Spleen (tissue), 11 donors: Measurements from ENCODE around the gene SYNDIG1. TPM values are rescaled to one million over a fixed set of nuclear protein-coding genes. Genes with fewer than 3 reads are reported as not detected.

Experiments
- DNase-seq: peaks from one replicate; pipeline ENCODE4 v3.0.0-alpha.2; 2020
- H3K27ac ChIP-seq, 8 donors: fragments of 200-600 bp; sonication (generic) in 7 of 8; 1 replicate in 4 of 8; 2 replicates in 4 of 8; pipeline versions ENCODE4 v1.5.0 to v1.8.0; 2016 to 2021; ENCODE audit warnings: inconsistent platforms in 4 of 8, mild to moderate bottlenecking in 4 of 8, moderate library complexity in 1 of 8
- H3K27me3 ChIP-seq, 7 donors: fragments of 200-600 bp; sonication (generic) in 6 of 7; replicated peaks in 1 of 7; 1 replicate in 4 of 7; 2 replicates in 3 of 7; pipeline versions ENCODE4 v1.5.0 to v1.8.0; 2016 to 2021; ENCODE audit warnings: inconsistent platforms in 3 of 7, mild to moderate bottlenecking in 1 of 7
- H3K36me3 ChIP-seq, 6 donors: fragments of 200-600 bp; sonication (generic) in 5 of 6; 1 replicate in 4 of 6; 2 replicates in 2 of 6; pipeline versions ENCODE4 v1.5.0 to v1.8.0; 2016 to 2021; ENCODE audit warnings: inconsistent platforms in 2 of 6
- H3K4me1 ChIP-seq, 6 donors: fragments of 200-600 bp; sonication (generic) in 5 of 6; 1 replicate in 3 of 6; 2 replicates in 3 of 6; pipeline versions ENCODE4 v1.5.0 to v1.8.0; 2016 to 2021; ENCODE audit warnings: inconsistent platforms in 3 of 6
- H3K4me3 ChIP-seq, 8 donors: fragments of 200-600 bp; sonication (generic) in 7 of 8; 1 replicate in 4 of 8; 2 replicates in 4 of 8; pipeline versions ENCODE4 v1.5.0 to v1.8.0; 2016 to 2021; ENCODE audit warnings: inconsistent platforms in 4 of 8, mild to moderate bottlenecking in 4 of 8, moderate library complexity in 2 of 8
- H3K9me3 ChIP-seq, 8 donors: fragments of 200-600 bp; sonication (generic) in 7 of 8; 1 replicate in 4 of 8; 2 replicates in 4 of 8; pipeline versions ENCODE4 v1.5.0 to v1.8.0; 2016 to 2021; ENCODE audit warnings: inconsistent platforms in 4 of 8
- POLR2A ChIP-seq, 3 donors: fragments of 450-650 bp; IDR thresholded peaks; one replicate each; pipeline ENCODE4 v1.5.1; 2017; ENCODE audit warnings: antibody characterized with exemption in 3 of 3, mild to moderate bottlenecking in 1 of 3
- POLR2AphosphoS5 ChIP-seq, 3 donors: sonication (generic); formaldehyde crosslinking; IDR thresholded peaks; one replicate each; pipeline ENCODE4 v1.5.1; 2017; ENCODE audit warnings: antibody characterized with exemption in 3 of 3
- WGBS, 5 donors: extraction: QIAGEN DNeasy Blood & Tissue Kit in 3 of 5; methylation state at CpG; one replicate each; pipeline versions ENCODE4 v1.1.5 to v1.1.7; 2013 to 2018; 5-methylcytosine and 5-hydroxymethylcytosine counted together
- intact Hi-C: fragments of 100-400 bp; cut with DNase I; formaldehyde crosslinking; loops from one replicate; pipeline ENCODE4 v1.15.0; 2023; ENCODE audit warnings: low total_unique reads
- polyA plus RNA-seq, 3 donors: library from polyadenylated mRNA; stranded (reverse); fragments of 200-250 nt; gene quantifications; one replicate each; pipeline ENCODE4 v1.2.1, GENCODE V29; 2013
- total RNA-seq, 7 donors: library from RNA; depleted of rRNA in 3 of 7; stranded (reverse); fragments of >200 nt in 3 of 7; fragmentation: NEBNext Ultra II Directional in 4 of 7; extraction: Animal tissue kit (Norgen Biotek cat#: 25700) in 4 of 7; gene quantifications; one replicate each; pipeline versions ENCODE4 v1.1.0 to v1.2.1, GENCODE V29; 2016 to 2021
- TF ChIP-seq, protein P1 (sequence below), 11 experiments: fragments of 200-600 bp in 7 of 11; fragments of 450-650 bp in 4 of 11; sonication (generic) in 4 of 11; IDR thresholded peaks in 8 of 11; conservative IDR thresholded peaks in 3 of 11; 1 replicate in 7 of 11; 2 replicates in 4 of 11; pipeline versions ENCODE4 v1.4.0 to v1.8.0; 2016 to 2021; ENCODE audit warnings: antibody characterized with exemption in 11 of 11, inconsistent platforms in 4 of 11, mild to moderate bottlenecking in 1 of 11
- donor health status: healthy with polysubstance abuse.
- donor health status: DM: no; HTN: no; CAD: no; lungs with moderate emphysema.
- donor health status: DM: no; HTN: no; CAD: no.
- donor health status: Bipolar disorder and iron deficiency.
- donor health status: healthy.
- donor health status: DM: no; HTN: no; CAD: no.
- donor health status: DM: yes; HTN: yes; CAD: no.

The SYNDIG1 gene
- total and polyA plus RNA-seq, 10 donors: 0.70 to 3.5 (median 1.3) TPM

DNA sequence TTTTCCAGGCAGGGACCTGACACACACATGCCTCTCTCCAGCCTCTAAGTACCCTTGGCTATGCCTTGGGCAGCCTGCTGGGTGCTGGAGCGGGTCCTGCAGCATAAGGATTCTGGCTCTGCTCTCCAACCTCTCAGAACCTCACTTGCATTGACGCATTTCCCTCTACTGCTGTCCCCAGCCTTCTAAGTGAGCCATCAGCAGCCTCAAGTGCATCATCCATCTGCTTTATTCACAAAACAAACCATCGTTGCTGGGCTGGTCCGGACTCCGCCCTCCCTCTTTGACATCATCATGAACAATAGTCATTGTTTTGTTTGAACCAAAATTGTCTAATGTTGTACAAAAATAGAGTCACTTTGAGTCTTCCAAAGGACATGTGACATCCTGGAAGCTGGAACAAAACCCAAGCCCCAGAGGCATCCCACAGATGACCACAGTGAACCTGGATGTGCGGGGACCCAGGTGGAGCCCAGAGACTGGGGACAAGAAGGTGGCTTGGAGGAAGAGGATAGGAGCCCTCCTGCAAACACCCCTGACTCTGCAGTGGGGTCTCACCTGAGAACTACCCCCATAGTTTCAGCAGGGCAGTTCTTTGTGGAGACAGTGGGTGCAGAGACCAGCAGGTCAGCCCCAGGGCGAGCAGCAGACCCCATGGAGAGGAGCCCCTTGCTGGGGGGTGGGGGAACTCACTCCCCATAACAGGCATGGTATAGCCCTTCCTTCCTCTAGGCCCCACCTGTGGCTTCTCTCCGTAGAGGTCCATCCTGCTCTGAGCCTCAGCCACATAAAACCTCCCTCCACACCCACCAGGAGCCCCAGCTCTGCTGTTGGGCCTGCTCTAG lies 230.1 kb downstream of the SYNDIG1 start:
- 77 to 81% (median 80%) methylated on average over 7 to 8 of the region's 8 CpGs for WGBS, 5 donors
- Histone ChIP-seq H3K4me1 (peaks cover 6 to 11% (median 8%) of the 10 kb centered on the region in 6 donors), H3K27ac (no peak overlapping the region), H3K4me3 (no peak overlapping the region), H3K9me3 (no peaks in the 10 kb centered on the region), H3K36me3 (no peaks in the 10 kb centered on the region), H3K27me3 (no peaks in the 10 kb centered on the region)
- intact Hi-C loops: no loop called here
- DNase-seq: peak; percentile 59
- TF ChIP-seq, protein P1, sequence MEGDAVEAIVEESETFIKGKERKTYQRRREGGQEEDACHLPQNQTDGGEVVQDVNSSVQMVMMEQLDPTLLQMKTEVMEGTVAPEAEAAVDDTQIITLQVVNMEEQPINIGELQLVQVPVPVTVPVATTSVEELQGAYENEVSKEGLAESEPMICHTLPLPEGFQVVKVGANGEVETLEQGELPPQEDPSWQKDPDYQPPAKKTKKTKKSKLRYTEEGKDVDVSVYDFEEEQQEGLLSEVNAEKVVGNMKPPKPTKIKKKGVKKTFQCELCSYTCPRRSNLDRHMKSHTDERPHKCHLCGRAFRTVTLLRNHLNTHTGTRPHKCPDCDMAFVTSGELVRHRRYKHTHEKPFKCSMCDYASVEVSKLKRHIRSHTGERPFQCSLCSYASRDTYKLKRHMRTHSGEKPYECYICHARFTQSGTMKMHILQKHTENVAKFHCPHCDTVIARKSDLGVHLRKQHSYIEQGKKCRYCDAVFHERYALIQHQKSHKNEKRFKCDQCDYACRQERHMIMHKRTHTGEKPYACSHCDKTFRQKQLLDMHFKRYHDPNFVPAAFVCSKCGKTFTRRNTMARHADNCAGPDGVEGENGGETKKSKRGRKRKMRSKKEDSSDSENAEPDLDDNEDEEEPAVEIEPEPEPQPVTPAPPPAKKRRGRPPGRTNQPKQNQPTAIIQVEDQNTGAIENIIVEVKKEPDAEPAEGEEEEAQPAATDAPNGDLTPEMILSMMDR (IDR thresholded peaks at IDR 0.05 in 8 of 11, conservative IDR thresholded peaks at IDR 0.05 in 3 of 11): no peak
- TF ChIP-seq POLR2AphosphoS5 (IDR thresholded peaks at IDR 0.05): no peak
- TF ChIP-seq POLR2A (IDR thresholded peaks at IDR 0.05): no peak

DNA sequence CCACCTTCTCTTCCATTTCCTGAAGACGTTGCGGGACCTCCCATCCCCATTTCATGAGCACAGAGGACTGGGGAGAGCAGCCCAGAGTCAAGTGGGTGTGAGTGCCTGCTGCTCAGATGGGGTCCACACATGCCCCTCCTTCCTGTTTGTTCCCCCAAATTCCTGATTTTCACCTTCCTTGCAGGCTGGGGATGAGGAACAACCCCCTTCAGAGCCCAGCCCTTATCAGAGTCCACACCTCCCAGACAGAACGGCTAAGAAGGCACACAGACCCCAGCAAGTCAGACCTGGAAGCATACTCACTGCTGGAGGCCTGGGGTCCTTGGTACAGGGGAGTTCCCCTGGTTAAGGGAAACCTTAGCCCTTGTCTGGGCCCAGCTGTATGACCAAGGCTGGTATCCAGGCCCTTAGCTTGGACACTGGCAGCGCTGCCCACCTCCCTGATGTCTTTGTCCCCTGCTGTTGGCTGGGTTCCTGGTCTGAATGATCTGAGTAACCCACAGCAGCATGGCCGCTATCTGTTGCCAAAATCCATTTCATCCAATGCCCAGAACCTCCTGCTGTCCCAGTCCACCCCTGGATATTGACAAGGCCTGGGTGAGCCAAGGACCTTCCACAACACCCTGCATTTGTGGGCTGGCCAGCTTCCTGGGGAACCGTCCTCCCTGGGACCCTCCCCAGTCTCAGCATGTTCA lies 230.9 kb downstream of the SYNDIG1 start:
- Histone ChIP-seq H3K4me3 (no peak overlapping the region), H3K9me3 (no peaks in the 10 kb centered on the region), H3K27ac (no peak overlapping the region), H3K4me1 (peaks cover 1 to 4% (median 2%) of the 10 kb centered on the region in 6 donors), H3K36me3 (no peaks in the 10 kb centered on the region), H3K27me3 (no peaks in the 10 kb centered on the region)
- no peak for DNase-seq
- WGBS, 5 donors: 72 to 80% (median 74%) methylated on average over 5 to 6 of the region's 6 CpGs
- TF ChIP-seq POLR2AphosphoS5 (IDR thresholded peaks at IDR 0.05): no peak
- TF ChIP-seq POLR2A (IDR thresholded peaks at IDR 0.05): no peak
- TF ChIP-seq, protein P1 (IDR thresholded peaks at IDR 0.05 in 8 of 11, conservative IDR thresholded peaks at IDR 0.05 in 3 of 11): no peak
- intact Hi-C loops: no loop called here

- Histone ChIP-seq H3K27ac (no peak overlapping the region), H3K9me3 (no peaks in the 10 kb centered on the region), H3K27me3 (no peaks in the 10 kb centered on the region), H3K4me3 (no peak overlapping the region), H3K36me3 (no peaks in the 10 kb centered on the region), H3K4me1 (no peaks in the 10 kb centered on the region)
- TF ChIP-seq POLR2A (IDR thresholded peaks at IDR 0.05): no peak
- no peak for TF ChIP-seq POLR2AphosphoS5 (IDR thresholded peaks at IDR 0.05)
- TF ChIP-seq, protein P1 (IDR thresholded peaks at IDR 0.05 in 8 of 11, conservative IDR thresholded peaks at IDR 0.05 in 3 of 11): no peak
- intact Hi-C loops: no loop called here
- DNase-seq: no peak
- WGBS, 5 donors: 78 to 91% (median 85%) methylated on average over 5 to 6 of the region's 6 CpGs
Measured at GRCh38 chr20:24701027-24701426, 231.6 kb downstream of the SYNDIG1 start.

- no peak for TF ChIP-seq POLR2AphosphoS5 (IDR thresholded peaks at IDR 0.05)
- TF ChIP-seq, protein P1 (IDR thresholded peaks at IDR 0.05 in 8 of 11, conservative IDR thresholded peaks at IDR 0.05 in 3 of 11): no peak
- 78 to 84% (median 82%) methylated on average over 6 of the region's 6 CpGs for WGBS, 5 donors
- intact Hi-C loops: no loop called here
- DNase-seq: no peak
- Histone ChIP-seq H3K27me3 (no peaks in the 10 kb centered on the region), H3K9me3 (no peaks in the 10 kb centered on the region), H3K4me3 (no peak overlapping the region), H3K36me3 (no peaks in the 10 kb centered on the region), H3K4me1 (no peaks in the 10 kb centered on the region), H3K27ac (no peak overlapping the region)
Measured at GRCh38 chr20:24701668-24702067, 232.2 kb downstream of the SYNDIG1 start.
